ENCODE measurements around the gene GATAD2B. TPM values are rescaled to one million over a fixed set of nuclear protein-coding genes. Genes with fewer than 3 reads are reported as not detected.
A peak's percentile ranks its signal among the peaks of the same experiment; 100 is the strongest.

GATAD2B gene
- polyA plus RNA-seq, 1 donor from 2014 or later = 12.8 TPM

DNA sequence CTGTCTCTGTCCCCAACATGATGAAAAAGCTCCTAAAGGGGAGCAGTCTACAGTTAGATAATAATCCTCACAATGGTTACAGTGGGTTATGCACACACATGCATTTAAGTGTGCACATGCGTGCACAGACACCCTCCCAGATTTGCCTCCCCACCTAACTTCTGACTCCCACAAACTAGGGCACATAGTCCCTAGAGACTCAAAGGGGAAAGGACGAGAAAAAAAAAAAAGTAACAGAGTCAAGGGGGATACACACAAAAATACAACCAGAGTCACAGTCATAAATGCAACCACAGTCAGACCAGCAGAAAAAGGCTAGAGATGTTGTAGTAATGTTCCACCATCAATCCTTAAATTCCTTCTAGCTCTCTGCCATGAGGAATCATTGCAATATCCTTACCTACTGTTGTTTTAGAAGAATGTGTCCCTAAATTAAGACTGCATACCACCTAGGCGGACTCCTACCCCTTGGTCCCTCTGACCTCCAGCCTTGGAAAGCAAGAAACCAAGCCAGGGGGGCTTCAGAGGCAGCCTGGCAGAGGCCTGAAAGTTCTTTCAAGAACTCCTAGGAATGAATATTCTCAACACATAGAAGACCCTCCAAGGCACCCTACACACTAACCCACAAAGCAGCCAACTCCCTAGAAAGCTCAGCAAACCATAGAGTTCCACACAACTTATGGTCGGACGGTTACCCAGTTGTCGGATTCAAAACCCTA lies 34.4 kb upstream of the GATAD2B start:
- Histone ChIP-seq H3K79me2 (replicated peaks; ENCODE audit: insufficient read depth, low read length) (peaks cover 42% of the 10 kb centered on the region), H3F3A (ENCODE audit: insufficient read depth, low read length, poor library complexity, severe bottlenecking) (no peaks in the 10 kb centered on the region), H3K36me3 (ENCODE audit: insufficient read depth, low read length) (no peaks in the 10 kb centered on the region), H3K4me2 (ENCODE audit: low read length) (peak overlapping the region; percentile 94), H4K20me1 (ENCODE audit: insufficient read depth) (no peaks in the 10 kb centered on the region), H3K4me3 (ENCODE audit: low read length) (peak overlapping the region; percentile 83), H3K9ac (ENCODE audit: low read length) (peak overlapping the region; percentile 90), H3K9me2 (ENCODE audit: insufficient read depth, low read length) (no peaks in the 10 kb centered on the region), H3K9me3 (ENCODE audit: low read length) (no peaks in the 10 kb centered on the region), H3K27me3 (ENCODE audit: insufficient read depth, low read depth, low read length) (no peaks in the 10 kb centered on the region), H2AFZ (ENCODE audit: low read depth, low read length) (peak overlapping the region; percentile 69), H3K27ac (ENCODE audit: low read length) (peak overlapping the region; percentile 84)
- TF ChIP-seq, protein P1, sequence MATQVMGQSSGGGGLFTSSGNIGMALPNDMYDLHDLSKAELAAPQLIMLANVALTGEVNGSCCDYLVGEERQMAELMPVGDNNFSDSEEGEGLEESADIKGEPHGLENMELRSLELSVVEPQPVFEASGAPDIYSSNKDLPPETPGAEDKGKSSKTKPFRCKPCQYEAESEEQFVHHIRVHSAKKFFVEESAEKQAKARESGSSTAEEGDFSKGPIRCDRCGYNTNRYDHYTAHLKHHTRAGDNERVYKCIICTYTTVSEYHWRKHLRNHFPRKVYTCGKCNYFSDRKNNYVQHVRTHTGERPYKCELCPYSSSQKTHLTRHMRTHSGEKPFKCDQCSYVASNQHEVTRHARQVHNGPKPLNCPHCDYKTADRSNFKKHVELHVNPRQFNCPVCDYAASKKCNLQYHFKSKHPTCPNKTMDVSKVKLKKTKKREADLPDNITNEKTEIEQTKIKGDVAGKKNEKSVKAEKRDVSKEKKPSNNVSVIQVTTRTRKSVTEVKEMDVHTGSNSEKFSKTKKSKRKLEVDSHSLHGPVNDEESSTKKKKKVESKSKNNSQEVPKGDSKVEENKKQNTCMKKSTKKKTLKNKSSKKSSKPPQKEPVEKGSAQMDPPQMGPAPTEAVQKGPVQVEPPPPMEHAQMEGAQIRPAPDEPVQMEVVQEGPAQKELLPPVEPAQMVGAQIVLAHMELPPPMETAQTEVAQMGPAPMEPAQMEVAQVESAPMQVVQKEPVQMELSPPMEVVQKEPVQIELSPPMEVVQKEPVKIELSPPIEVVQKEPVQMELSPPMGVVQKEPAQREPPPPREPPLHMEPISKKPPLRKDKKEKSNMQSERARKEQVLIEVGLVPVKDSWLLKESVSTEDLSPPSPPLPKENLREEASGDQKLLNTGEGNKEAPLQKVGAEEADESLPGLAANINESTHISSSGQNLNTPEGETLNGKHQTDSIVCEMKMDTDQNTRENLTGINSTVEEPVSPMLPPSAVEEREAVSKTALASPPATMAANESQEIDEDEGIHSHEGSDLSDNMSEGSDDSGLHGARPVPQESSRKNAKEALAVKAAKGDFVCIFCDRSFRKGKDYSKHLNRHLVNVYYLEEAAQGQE (IDR thresholded peaks at IDR 0.05; ENCODE audit: borderline replicate concordance) = no peak
- TF ChIP-seq TAF1 (IDR thresholded peaks at IDR 0.05; ENCODE audit: low read depth) (no peak), RAD21 (conservative IDR thresholded peaks at IDR 0.05) (no peak), SMC3 (conservative IDR thresholded peaks at IDR 0.05; ENCODE audit: poor library complexity) (no peak), EP300 (conservative IDR thresholded peaks at IDR 0.05; ENCODE audit: poor library complexity, severe bottlenecking) (no peak), MXI1 (conservative IDR thresholded peaks at IDR 0.05; ENCODE audit: poor library complexity, severe bottlenecking) (no peak), EZH2 (IDR thresholded peaks at IDR 0.05; ENCODE audit: borderline replicate concordance, insufficient read depth, low read length, poor library complexity, severe bottlenecking) (no peak), POLR2AphosphoS5 (IDR thresholded peaks at IDR 0.05) (no peak)
- TF ChIP-seq, protein P2, sequence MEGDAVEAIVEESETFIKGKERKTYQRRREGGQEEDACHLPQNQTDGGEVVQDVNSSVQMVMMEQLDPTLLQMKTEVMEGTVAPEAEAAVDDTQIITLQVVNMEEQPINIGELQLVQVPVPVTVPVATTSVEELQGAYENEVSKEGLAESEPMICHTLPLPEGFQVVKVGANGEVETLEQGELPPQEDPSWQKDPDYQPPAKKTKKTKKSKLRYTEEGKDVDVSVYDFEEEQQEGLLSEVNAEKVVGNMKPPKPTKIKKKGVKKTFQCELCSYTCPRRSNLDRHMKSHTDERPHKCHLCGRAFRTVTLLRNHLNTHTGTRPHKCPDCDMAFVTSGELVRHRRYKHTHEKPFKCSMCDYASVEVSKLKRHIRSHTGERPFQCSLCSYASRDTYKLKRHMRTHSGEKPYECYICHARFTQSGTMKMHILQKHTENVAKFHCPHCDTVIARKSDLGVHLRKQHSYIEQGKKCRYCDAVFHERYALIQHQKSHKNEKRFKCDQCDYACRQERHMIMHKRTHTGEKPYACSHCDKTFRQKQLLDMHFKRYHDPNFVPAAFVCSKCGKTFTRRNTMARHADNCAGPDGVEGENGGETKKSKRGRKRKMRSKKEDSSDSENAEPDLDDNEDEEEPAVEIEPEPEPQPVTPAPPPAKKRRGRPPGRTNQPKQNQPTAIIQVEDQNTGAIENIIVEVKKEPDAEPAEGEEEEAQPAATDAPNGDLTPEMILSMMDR (IDR thresholded peaks at IDR 0.05; ENCODE audit: poor library complexity, severe bottlenecking) = no peak

DNA sequence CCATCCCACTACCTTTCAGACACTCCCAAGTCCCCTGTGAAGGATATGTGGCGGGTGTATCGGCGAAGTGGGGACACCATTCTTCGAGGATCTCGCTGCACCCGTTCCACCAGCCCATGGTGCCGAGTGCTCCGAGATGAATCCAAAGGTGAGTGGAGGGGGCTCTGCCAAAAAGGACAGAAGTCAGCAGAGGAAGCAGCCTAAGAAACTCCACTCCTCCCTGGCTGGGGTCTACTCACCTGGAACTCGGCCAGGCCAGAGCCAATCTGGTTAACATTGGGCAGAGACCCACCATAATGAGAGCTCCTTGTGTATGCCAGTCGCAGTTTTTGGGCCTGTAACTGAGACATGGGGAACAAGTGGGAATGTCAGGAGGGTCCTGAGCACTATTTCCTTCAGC lies 32.1 kb upstream of the GATAD2B start:
- H4K20me1 ChIP-seq (ENCODE audit: insufficient read depth) = no peaks in the 10 kb centered on the region
- H3K4me2 ChIP-seq (ENCODE audit: low read length) = no peak overlapping the region
- no peak overlapping the region for H3K9ac ChIP-seq (ENCODE audit: low read length)
- no peaks in the 10 kb centered on the region for H3K9me2 ChIP-seq (ENCODE audit: insufficient read depth, low read length)
- no peak overlapping the region for H2AFZ ChIP-seq (ENCODE audit: low read depth, low read length)
- no peaks in the 10 kb centered on the region for H3K36me3 ChIP-seq (ENCODE audit: insufficient read depth, low read length)
- H3K79me2 ChIP-seq (replicated peaks; ENCODE audit: insufficient read depth, low read length) = peaks cover 35% of the 10 kb centered on the region
- TF ChIP-seq POLR2AphosphoS5 (IDR thresholded peaks at IDR 0.05) (no peak), TAF1 (IDR thresholded peaks at IDR 0.05; ENCODE audit: low read depth) (no peak), EZH2 (IDR thresholded peaks at IDR 0.05; ENCODE audit: borderline replicate concordance, insufficient read depth, low read length, poor library complexity, severe bottlenecking) (no peak), EP300 (conservative IDR thresholded peaks at IDR 0.05; ENCODE audit: poor library complexity, severe bottlenecking) (no peak), RAD21 (conservative IDR thresholded peaks at IDR 0.05) (no peak), MXI1 (conservative IDR thresholded peaks at IDR 0.05; ENCODE audit: poor library complexity, severe bottlenecking) (no peak), SMC3 (conservative IDR thresholded peaks at IDR 0.05; ENCODE audit: poor library complexity) (no peak)
- TF ChIP-seq, protein P1 (IDR thresholded peaks at IDR 0.05; ENCODE audit: borderline replicate concordance) = no peak
- TF ChIP-seq, protein P2 (IDR thresholded peaks at IDR 0.05; ENCODE audit: poor library complexity, severe bottlenecking) = no peak
- H3F3A ChIP-seq (ENCODE audit: insufficient read depth, low read length, poor library complexity, severe bottlenecking) = no peaks in the 10 kb centered on the region
- no peak overlapping the region for H3K4me3 ChIP-seq (ENCODE audit: low read length)
- H3K9me3 ChIP-seq (ENCODE audit: low read length) = no peaks in the 10 kb centered on the region
- no peak overlapping the region for H3K27ac ChIP-seq (ENCODE audit: low read length)
- H3K27me3 ChIP-seq (ENCODE audit: insufficient read depth, low read depth, low read length) = no peaks in the 10 kb centered on the region
